Measurements from ENCODE around the gene CDH5. TPM values are rescaled to one million over a fixed set of nuclear protein-coding genes. Genes with fewer than 3 reads are reported as not detected.

The CDH5 gene
- total RNA-seq, 1 donor from 2014 or later: not detected

DNA sequence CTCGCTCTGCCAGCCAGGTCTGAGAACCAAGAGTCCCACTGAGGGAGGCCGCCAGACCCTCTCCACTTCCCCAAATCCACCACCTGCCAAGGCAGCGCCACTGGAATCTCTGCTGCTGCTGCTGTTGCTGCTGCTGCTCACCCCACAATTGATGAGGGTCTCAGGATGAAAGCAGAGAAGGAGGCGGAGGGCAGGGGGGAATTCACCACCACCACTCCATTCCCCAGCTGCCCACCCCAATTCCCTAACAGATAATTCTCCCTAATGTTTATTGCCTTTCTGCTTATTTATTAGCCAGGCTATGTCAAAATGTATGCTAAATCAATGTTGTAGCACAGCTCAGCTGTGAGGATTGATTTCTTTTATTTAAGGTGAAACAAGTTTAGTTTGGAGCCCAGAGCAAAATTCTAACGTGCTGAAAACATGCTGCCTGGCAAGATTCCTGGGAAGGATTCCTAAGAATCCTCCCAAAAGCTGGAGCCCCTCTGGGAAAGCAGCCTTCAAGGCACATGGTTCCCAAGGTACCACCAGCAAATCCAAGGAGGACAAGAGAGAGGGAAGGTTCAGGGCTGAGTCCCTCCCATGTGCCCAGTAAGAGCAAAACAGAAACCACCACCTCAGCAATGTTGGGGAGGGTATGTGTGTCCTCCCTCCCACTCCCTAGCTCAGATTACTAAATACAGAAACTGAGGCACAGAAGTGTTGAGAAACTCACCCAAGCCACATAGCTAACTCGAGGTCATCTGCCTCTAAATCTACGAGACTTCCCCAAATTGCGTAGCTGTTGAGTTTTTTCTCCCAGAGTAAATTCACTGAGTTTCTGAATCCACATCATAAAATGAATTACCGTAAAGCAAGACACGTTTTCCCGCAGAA, 12.2 kb upstream of the CDH5 start:
- intact Hi-C loops (cut with micrococcal nuclease): no loop called here

DNA sequence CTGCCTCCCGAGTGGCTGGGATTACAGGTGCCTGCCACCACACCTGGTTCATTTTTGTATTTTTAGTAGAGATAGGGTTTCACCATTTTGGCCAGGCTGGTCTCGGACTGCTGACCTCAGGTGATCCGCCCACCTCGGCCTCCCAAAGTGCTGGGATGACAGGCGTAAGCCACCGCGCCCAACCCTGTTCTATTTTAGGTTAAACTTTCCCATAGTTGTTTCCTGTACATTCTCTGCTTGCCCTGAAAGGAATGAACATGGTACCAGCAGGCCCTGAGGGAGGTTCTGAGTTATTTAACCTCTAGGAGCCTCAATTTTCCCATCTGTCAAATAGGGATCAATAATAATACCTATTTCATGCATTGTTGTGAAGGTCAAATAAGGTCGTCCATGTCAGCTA, 11.0 kb upstream of the CDH5 start:
- intact Hi-C loops (cut with micrococcal nuclease): no loop called here

DNA sequence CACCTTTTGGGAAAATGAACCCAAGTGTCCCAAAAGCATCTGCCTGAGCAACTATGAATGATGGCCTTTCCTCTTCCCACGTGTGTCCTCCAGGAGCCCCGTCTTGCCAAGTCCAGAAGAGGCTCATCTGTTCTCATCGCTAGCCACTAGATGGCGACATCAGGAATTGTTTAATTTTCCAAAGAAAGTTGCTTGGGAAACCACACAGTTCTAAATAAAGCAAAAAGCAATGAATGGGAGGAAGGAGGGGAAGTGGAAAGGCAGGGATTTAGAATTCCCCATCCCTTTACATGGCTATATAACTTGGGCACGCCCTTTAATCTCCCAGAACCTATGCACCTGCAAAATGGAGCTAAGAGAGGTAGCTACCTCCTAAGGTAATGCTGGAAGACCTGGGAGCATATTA, 9.0 kb upstream of the CDH5 start:
- intact Hi-C loops (cut with micrococcal nuclease): loop anchor here (2.0 kb wide), 1 partner anchor 125 kb away; no protein-coding TSS in a partner anchor

DNA sequence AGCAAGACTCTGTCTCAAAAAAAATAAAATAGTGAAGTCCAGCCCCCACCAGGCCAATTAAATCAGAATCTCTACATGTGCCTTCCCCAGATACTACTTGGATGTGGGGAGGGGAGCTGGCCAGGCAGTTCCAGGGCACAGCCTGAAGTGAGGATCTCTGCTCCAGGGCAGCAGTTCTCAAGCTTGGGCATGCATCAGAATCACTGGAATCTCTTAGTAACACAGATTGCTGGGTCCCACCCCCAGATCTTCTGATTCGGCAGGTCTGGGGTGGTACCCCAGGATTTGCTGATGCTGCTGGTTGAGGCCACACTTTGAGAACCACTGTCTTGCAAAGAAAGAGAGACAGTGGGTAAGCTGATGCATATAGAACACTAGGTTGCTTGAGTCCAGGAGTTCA, 8.3 kb upstream of the CDH5 start:
- intact Hi-C loops (cut with micrococcal nuclease): no loop called here

DNA sequence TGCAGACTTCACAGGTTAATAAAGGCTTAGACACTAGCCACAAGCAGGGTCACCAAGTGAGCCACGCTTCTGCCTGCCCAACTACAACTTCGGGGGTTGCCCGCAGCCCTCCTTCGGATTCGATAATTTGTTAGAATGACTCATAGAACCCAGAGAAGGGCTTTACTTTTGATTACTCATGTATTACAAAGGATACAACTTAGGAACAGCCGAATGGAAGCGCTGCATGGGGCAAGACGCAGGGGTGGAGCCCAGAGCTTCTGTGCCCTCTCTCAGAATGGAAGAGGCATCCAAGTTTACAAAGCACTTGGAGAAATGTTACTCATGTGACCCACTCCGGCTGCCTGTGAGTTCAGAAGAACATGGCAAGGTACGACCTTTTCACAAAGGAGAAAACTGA, 7.5 kb upstream of the CDH5 start:
- intact Hi-C loops (cut with micrococcal nuclease): no loop called here

DNA sequence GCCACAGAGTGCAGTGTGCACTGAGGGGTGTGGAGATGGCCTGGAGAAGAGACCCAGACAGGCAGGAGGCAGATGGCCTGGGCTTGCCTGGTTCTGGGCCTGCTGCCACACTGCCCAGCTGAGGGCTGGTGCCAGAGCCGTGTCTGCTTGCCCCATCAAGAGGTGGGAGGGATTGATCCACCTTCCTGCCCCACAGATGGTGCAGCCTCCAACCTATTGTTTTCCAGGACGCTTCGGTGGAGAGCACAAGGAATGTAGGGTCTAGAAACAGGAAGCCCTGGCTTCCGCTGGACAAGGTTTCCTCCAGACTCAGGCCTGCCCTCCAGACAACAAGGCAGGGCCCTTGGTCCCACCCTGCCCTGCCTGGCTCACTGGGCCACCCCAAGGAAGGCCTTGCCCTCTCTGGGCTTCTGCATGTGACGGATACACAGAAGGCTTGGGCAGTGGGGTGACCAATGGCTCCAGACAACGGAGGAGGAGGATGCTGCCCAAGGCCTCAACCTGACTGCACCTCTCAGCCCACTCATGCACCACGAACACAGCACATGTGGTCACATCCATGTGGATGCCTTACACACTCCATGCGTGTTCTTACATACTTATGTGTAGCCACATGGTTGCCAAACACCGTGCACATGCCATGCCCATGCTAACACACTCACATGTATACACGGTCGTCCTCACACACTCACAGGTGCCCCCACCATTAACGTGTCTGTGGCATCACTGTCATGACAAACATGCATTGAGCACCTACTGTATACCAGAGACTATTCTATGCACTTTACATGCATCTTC, 6.5 kb upstream of the CDH5 start:
- intact Hi-C loops (cut with micrococcal nuclease): no loop called here

DNA sequence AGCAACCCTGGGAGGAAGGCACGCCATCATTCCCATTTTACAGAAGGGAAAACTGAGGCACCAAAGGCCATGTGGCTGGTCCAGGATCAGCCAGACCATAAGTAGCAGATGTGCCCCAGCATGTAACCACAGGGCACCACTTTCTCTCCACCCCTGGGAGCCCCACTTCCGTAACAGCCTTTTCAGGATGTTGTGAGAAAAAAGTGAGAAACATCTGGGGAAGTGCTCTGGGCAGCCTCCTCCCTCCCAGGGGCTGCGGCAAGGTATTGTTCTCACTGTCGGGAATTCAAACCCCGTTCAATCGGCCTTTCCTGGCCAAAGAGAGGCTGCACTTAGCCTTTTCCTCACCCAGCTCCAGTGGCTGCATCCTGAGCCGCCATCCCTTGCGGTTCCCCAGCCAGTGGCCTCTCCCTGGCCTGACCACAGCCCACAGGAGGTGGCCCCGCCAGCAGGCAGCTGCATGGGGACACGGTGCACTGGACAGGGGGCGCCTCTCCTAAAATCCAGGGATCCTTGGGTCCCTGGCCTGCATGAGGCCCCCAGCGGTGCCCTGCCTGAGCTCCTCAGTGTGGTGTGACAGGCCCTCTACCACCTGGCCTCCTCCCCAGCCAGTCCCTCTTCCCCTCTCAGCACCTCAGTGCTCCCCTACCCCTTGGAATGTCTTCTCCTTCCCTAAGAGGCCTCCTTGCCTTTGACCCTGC, 5.7 kb upstream of the CDH5 start:
- intact Hi-C loops (cut with micrococcal nuclease): no loop called here

DNA sequence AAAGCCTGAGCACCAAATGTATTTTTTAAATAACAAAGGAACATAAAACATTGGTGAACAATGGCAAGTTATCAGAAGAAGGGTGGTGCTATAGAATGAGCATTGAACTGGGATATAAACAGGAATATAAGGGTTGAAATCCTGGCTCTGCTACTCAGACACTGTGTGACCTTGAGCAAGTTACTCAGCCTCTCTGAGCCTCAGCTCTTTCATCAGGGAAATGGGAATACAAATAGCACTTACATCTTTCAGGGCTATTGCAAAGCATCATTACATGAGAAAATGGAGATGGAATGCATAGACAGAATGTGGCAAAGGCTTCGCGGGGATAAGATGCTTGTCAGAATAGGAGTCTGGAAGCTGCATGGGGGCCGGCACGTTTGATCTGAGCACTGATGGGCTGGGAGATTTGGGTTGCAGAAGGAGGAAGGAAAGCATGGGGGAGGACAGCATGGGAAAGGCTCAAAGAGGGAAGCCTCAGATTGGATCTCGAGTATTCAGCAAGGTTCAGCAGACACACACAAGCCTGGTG, 4.8 kb upstream of the CDH5 start:
- intact Hi-C loops (cut with micrococcal nuclease): no loop called here

DNA sequence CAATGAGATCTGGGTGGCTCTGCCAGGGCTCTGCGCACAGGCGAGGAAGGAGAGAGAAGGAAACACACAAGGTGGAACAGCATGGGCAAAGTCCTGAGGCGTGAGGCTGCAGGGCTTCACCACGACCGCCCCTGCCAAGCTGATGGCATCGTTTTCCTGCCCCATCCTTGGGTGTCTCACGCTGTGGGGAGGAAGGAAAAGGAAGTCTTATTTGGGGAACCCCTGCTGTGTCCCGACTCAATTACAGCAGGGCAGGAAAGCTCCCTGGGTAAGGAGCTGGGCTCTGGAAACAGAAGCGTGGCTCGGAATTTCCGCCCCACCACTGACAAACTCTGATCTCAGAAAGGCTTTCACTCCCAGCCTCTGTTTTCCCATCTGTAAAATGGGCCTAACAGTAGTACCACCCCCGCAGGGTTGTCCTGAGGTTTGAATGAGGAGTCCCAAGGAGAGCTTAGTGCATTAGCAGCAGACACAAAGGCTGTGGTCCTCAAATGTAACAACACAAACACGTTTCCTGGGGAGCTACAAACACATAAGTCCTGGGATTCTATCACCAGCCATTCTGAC, 3.2 kb upstream of the CDH5 start:
- intact Hi-C loops (cut with micrococcal nuclease): no loop called here

DNA sequence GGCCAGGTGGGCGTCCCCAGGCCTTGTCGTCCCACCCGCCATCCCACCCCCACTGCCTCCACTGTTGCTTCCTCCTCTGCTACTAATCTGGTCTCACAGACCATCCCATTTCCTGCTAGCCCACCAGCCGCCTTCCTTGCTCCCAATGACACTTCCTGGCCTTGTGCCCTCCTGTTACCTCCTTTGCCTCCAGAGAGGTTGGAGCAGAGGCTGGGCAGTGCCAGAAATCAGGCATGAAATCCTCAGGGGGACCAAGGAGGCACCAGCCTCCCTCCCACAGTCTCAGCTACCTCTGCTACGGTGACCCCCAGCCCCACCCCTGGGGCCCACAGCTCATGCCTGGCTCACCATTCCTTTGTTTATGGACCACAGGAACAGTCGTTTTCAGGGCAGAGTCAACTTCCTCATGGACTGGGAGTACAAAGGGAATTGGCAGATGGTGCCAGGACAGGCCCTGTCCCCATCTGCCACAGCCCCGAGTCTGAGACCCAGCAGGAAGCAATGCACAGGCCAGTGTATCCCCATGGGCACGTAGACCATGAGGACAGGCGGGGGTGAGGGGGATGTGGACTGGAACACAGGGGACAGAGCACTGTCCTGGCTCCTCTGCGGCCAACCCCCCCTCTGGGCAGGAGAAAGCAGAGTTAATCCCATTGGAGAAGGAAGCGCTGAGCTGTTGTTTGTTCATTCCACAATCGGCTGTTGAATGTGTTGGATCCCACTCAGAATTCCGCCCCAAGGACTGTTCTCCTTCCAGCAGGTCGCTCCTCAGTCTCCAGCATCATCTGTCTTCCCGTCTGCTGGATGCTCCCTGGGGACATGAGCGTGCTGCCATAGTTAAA, 2.2 kb upstream of the CDH5 start:
- intact Hi-C loops (cut with micrococcal nuclease): no loop called here

DNA sequence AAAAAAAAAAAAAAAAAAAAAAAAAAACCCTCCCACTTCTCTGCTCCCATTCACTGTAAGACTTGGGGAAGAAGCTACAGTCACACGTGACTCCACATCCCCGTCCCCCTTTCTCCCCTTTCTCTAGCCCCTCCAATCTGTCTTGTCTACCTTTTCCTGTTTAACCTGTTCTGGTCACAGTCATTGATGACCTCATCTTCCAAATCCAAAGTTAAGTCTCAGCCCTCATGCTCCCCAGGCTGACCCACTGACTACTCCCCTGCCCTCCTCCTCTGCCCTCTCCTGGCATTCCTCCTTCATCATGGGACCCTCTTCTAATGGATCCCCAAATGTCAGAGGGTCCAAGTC, 1.6 kb upstream of the CDH5 start:
- intact Hi-C loops (cut with micrococcal nuclease): no loop called here

DNA sequence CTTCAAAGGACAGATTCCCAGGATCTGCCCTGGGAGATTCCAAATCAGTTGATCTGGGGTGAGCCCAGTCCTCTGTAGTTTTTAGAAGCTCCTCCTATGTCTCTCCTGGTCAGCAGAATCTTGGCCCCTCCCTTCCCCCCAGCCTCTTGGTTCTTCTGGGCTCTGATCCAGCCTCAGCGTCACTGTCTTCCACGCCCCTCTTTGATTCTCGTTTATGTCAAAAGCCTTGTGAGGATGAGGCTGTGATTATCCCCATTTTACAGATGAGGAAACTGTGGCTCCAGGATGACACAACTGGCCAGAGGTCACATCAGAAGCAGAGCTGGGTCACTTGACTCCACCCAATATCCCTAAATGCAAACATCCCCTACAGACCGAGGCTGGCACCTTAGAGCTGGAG, 840 bp upstream of the CDH5 start:
- intact Hi-C loops (cut with micrococcal nuclease): no loop called here

DNA sequence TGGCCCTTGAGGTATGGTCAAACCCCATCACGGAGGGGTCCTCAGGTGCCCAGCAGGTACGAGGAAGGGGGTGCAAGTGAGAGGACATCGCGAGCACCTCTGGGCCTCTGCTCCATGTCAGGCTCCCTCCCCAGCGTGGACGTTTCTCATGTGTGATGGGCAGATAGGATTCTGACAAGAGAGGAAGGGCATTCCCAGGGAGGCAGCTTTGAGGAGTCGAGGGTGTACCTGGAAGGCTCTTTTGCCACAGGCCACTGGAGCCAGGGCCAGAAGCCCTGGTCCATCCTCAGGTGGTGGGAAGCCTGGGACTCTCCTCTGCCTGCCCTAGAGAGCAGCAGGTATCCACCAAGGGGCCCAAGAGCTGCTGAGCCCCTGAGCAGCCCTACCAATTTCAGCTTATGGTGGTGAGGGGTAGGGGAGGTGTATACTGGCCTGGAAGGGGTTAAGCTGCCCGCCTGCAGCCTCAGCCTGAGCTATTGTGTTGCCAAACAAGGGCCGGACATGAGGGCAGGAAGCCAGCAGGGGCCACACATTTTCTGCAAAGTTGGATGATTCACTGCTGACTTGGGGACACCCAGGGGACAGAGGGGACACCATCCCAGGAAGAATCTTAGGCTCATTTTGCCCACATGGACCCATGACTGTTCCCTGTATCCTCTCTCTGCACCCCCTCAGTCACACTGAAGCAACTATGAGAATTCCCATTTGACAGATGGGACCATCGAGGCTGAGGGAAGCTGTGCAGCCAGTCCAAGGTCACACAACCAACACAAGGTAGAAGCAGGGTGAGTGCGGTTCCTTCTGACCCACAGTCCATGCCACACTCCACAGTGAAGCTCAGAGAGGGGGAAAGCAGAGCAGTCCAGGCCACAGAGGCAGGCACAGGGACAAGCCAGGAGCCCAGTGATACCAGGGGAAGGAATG, 1.7 kb downstream of the CDH5 start:
- intact Hi-C loops (cut with micrococcal nuclease): no loop called here

DNA sequence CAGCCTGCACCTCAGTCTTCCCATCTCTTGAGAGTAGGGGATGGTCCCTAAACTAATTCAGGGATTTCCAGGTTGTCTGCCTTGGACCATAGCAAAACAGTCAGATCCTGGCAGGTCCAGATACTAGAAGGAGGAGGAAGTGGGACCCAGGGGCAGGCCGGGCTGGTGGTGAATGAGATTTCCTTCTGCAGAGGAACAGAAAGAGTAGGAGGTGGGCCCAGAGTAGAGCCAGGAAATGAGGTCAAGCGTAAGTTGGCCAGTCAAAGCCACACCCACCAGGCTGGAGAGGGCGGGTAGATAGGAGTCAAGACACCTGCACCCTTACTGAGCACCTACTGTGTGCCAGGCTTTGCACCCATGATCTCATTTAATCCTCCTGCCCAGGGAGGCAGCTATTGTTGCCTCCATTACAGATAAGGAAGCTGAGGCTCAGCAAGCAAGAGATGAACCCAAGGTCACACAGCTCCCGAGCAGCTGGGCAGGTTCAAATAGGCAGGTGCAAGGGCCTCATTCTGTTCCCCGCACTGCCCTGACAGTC, 2.6 kb downstream of the CDH5 start:
- intact Hi-C loops (cut with micrococcal nuclease): no loop called here

DNA sequence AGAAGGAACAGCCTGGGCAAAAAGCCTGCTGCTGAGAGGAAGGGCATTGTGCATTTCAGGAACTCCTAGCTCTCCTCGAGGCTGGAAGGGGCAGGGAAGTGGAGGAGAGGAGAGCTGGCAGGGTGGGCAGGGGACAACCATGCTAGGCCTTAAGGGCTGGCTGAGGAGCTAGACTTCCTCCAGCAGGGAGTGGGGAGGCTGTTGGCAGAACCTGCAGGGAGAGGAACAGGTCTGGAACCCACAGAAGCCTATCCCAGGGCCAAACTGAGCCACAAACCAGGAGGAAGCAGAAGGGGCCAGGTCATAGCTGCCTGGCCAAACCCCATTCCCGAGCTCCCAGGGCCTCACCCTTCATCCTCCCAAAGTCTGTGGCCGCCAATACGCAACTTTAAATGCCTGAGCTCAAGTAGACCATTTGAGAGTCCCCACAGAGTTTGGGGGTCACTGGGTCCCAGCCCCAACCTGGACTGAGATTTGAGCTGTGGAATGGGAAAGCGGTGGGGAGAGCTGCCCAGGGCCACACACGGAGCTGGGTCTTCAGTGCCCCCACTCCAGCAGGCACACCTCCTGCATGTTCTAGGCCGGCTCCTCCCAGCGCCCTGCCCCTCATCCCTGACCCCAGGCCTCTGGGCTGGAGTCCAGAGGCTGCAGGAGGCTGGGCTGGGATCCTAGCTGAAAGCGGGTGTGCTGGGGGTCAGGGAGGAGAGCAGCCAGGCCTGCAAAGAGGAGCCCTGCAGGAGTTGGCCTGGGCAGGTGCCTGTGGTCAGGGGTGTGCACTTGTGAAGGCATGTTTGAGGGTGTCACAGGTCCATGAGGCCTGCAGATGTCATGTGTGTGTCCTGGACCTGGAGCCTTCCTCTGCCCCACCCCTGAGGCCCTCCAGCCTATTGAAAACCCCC, 4.5 kb downstream of the CDH5 start:
- intact Hi-C loops (cut with micrococcal nuclease): no loop called here

DNA sequence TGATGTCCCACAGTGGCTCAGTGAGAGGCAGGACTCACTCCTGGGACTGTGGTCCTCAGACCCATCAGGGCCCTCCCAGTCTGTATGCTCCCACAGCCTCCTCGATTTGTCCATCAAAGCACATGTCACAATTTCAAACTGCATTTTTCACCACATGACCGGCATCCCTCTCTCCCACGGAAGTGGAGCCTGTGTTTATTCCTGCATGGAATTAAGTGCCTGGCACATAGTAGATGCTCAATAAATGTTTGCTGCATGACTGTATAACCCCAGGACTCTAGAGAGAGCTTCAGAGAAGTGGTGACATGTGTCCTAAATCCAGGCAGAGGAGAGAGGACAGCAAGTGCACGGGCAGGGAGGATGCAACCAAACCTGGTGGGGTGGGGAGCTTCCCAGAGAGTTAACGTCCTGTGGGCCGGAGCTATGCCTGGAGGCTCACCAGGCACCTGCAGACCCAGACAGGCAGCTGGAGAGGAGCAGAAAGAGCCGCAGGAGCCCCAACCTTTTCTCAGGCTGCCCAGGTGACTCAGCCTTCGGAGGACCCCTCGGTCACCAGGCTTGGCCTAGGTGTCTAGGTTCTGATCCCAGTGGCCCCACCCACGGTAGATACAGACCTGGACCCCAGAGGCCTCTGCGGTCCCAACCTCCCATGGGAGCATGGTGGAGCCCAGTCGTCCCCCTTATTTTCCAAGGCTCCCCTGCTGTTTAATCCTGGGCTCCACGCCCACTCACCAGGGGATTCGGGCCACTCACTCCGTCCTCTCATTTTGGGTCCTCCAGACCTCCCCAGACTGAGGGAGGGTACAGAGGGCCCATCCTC, 5.8 kb downstream of the CDH5 start:
- intact Hi-C loops (cut with micrococcal nuclease): no loop called here

DNA sequence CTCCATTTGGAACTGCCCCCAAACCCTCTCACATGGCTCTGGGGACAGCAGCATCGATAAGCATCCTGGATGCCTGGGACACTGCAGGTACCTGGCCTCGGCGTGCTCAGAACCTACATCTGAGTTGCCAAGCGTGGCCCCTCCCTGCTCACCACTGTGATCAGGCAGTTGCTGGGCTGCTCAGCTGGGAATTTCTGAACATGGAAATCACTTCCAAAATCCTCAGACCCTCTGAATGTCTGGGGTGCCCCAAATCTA, 6.3 kb downstream of the CDH5 start:
- intact Hi-C loops (cut with micrococcal nuclease): no loop called here

DNA sequence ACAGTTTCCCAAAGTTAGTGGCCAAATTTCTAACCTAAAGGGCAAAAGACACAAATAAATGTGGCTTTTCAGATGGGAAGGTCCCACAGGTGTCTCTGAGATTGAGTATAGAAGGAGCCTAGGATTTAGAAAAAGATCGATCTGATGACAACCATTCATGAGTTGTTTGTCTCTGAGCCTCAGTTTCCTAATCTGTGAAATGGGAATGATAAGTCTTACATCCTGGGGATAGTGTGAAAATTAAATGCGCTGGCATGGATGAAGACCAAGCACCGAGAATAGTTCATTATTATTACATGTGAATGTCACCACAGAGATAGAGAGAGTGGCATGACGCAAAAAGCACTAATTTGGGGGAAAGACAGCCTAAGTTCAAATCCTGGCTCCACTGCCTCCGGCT, 7.2 kb downstream of the CDH5 start:
- intact Hi-C loops (cut with micrococcal nuclease): no loop called here

Data from T-helper 1 cell treated with Interleukin-12 subunit alpha and Interleukin-12 subunit beta and Interleukin-4 antibody, amounts not matched to agents 30 ng/mL and 1 ng/mL, for 36 hours (primary cell).